Measurements from ENCODE around the gene GOLPH3L.
"Not testable (repeated sequence)": the region's sequence is repeated elsewhere in the genome, so short reads cannot be mapped to it uniquely, and the experiment has no call there.

Gene GOLPH3L

GRCh38 chr1:150657064-150657463, 39.9 kb downstream of the GOLPH3L start:
- not testable (repeated sequence) for DNase-seq (ENCODE audit: low read depth)

- DNase-seq (ENCODE audit: low read depth) = not testable (repeated sequence)
Measured at GRCh38 chr1:150654635-150655034, 42.3 kb downstream of the GOLPH3L start.

GRCh38 chr1:150650193-150650592, 46.8 kb downstream of the GOLPH3L start:
- DNase-seq (ENCODE audit: low read depth) = no peak

GRCh38 chr1:150649441-150650075, 47.4 kb downstream of the GOLPH3L start:
- DNase-seq (ENCODE audit: low read depth) = no peak

- DNase-seq (ENCODE audit: low read depth) = no peak
Measured at GRCh38 chr1:150642296-150642695, 54.7 kb downstream of the GOLPH3L start.

- not testable (repeated sequence) for DNase-seq (ENCODE audit: low read depth)
Measured at GRCh38 chr1:150641126-150641815, 55.7 kb downstream of the GOLPH3L start.

- not testable (repeated sequence) for DNase-seq (ENCODE audit: low read depth)
Measured at GRCh38 chr1:150638430-150638829, 58.5 kb downstream of the GOLPH3L start.

- not testable (repeated sequence) for DNase-seq (ENCODE audit: low read depth)
Measured at GRCh38 chr1:150634839-150635622, 61.9 kb downstream of the GOLPH3L start.

GRCh38 chr1:150629115-150629928, 67.6 kb downstream of the GOLPH3L start, which contains the start of gene ENSA:
ENSA (minus strand) TSS chr1:150629612; CDS start chr1:150629470, 142 bp downstream.
- DNase-seq (ENCODE audit: low read depth) = peak; percentile 99

GRCh38 chr1:150628766-150629114, 68.2 kb downstream of the GOLPH3L start:
- no peak for DNase-seq (ENCODE audit: low read depth)

GRCh38 chr1:150627826-150628410, 69.0 kb downstream of the GOLPH3L start:
- no peak for DNase-seq (ENCODE audit: low read depth)

- DNase-seq (ENCODE audit: low read depth) = no peak
Measured at GRCh38 chr1:150626150-150626549, 70.8 kb downstream of the GOLPH3L start.

GRCh38 chr1:150624546-150624945, 72.4 kb downstream of the GOLPH3L start:
- not testable (repeated sequence) for DNase-seq (ENCODE audit: low read depth)

- not testable (repeated sequence) for DNase-seq (ENCODE audit: low read depth)
Measured at GRCh38 chr1:150624134-150624533, 72.8 kb downstream of the GOLPH3L start.

GRCh38 chr1:150622303-150622975, 74.5 kb downstream of the GOLPH3L start:
- no peak for DNase-seq (ENCODE audit: low read depth)

GRCh38 chr1:150621497-150622302, 75.3 kb downstream of the GOLPH3L start:
- DNase-seq (ENCODE audit: low read depth) = no peak

GRCh38 chr1:150620919-150621318, 76.0 kb downstream of the GOLPH3L start:
- no peak for DNase-seq (ENCODE audit: low read depth)

GRCh38 chr1:150619576-150620509, 77.1 kb downstream of the GOLPH3L start:
- no peak for DNase-seq (ENCODE audit: low read depth)
